IPS-18a (cell line): ENCODE results near the gene BACE1.

Source experiments
- H3K27ac ChIP-seq: one replicate; pipeline ENCODE4 v1.5.1; 2013; ENCODE audit warnings: low read length
- H3K27me3 ChIP-seq: one replicate; pipeline ENCODE4 v1.6.1; 2013; ENCODE audit warnings: mild to moderate bottlenecking, low read length; ENCODE audit not compliant: control insufficient read depth, insufficient read depth
- H3K36me3 ChIP-seq: one replicate; pipeline ENCODE4 v1.6.1; 2013; ENCODE audit warnings: low read depth, low read length; ENCODE audit not compliant: control insufficient read depth
- H3K4me1 ChIP-seq: one replicate; pipeline ENCODE4 v1.6.1; 2013; ENCODE audit warnings: low read depth, low read length; ENCODE audit not compliant: control insufficient read depth
- H3K4me3 ChIP-seq: one replicate; pipeline ENCODE4 v1.5.1; 2013; ENCODE audit warnings: low read length
- H3K9ac ChIP-seq: one replicate; pipeline ENCODE4 v1.6.1; 2013; ENCODE audit warnings: mild to moderate bottlenecking, low read length, moderate library complexity
- H3K9me3 ChIP-seq: one replicate; pipeline ENCODE4 v1.6.1; 2013; ENCODE audit warnings: low read depth, low read length; ENCODE audit not compliant: control insufficient read depth

Gene BACE1

DNA sequence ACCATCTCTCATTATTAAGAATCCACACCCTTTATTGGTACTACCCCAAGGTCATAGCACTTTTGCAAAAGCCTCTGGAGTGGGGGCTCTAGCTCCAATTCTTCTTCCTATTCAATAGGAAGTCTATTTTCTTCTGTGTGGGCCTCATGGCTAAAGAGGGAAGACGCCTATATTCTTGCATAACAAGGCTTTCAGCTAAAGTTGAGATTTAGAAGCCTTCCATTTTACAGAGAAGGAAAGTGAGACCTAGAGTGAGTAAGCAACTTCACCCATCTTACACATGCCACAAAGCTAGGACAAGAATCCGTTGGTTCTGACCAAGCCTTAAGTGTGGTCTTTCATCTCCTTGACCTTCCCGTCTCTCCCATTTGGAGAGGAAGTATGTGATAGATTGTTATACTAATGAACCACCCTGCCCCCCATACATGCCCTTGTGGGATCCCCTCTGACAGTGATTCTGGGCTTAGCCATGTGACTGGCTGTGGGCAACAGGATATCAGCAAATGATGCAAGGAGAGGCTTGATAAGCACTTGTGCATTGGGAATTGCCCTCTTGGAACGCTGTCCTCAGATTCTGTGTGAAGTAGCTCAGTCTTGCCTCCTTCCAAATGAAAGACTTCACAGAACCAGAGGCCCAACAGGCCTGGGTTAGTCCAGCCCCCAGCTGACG is 12.3 kb downstream of the BACE1 start:
- Histone ChIP-seq H3K4me3 (no peak overlapping the region), H3K4me1 (peaks cover 15% of the 10 kb centered on the region), H3K9me3 (no peaks in the 10 kb centered on the region), H3K27me3 (no peaks in the 10 kb centered on the region), H3K27ac (no peak overlapping the region), H3K36me3 (no peaks in the 10 kb centered on the region), H3K9ac (no peak overlapping the region)

- H3K4me1 ChIP-seq, result peaks cover 15% of the 10 kb centered on the region
- H3K27ac ChIP-seq, result no peak overlapping the region
- no peaks in the 10 kb centered on the region for H3K27me3 ChIP-seq
- H3K36me3 ChIP-seq, result no peaks in the 10 kb centered on the region
- no peak overlapping the region for H3K4me3 ChIP-seq
- no peak overlapping the region for H3K9ac ChIP-seq
- no peaks in the 10 kb centered on the region for H3K9me3 ChIP-seq
Measured at GRCh38 chr11:117303101-117303500, 13.0 kb downstream of the BACE1 start.

GRCh38 chr11:117302228-117302627 is 13.8 kb downstream of the BACE1 start:
- no peaks in the 10 kb centered on the region for H3K9me3 ChIP-seq
- no peak overlapping the region for H3K27ac ChIP-seq
- no peak overlapping the region for H3K4me3 ChIP-seq
- H3K27me3 ChIP-seq, result no peaks in the 10 kb centered on the region
- H3K36me3 ChIP-seq, result no peaks in the 10 kb centered on the region
- peaks cover 15% of the 10 kb centered on the region for H3K4me1 ChIP-seq
- no peak overlapping the region for H3K9ac ChIP-seq

- Histone ChIP-seq H3K4me1 (peaks cover 15% of the 10 kb centered on the region), H3K4me3 (no peak overlapping the region), H3K9me3 (no peaks in the 10 kb centered on the region), H3K27me3 (no peaks in the 10 kb centered on the region), H3K36me3 (no peaks in the 10 kb centered on the region), H3K27ac (no peak overlapping the region), H3K9ac (no peak overlapping the region)
Measured at GRCh38 chr11:117300773-117301172, 15.3 kb downstream of the BACE1 start.

DNA sequence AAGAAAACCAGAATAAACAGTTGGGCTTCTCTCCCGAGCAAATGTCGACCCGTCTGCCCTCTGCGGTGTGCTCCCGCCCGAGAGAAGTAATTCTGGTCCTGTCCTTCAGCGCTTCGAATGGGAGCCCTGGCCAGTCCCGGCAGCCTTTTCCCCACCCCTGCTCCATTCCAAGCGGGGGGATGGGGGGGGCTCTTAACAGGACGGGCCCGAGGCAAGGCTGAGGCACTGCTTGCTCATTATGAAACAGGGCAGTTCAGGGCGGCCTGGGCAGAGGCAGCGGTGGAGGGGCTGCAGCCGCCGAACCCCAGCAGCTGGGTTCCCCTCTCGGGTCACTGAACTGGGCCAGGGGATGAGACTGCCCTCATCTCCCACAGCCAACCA is 15.8 kb downstream of the BACE1 start:
- Histone ChIP-seq H3K27ac (no peak overlapping the region), H3K4me1 (peaks cover 15% of the 10 kb centered on the region), H3K4me3 (no peak overlapping the region), H3K27me3 (no peaks in the 10 kb centered on the region), H3K36me3 (no peaks in the 10 kb centered on the region), H3K9me3 (no peaks in the 10 kb centered on the region), H3K9ac (no peak overlapping the region)

DNA sequence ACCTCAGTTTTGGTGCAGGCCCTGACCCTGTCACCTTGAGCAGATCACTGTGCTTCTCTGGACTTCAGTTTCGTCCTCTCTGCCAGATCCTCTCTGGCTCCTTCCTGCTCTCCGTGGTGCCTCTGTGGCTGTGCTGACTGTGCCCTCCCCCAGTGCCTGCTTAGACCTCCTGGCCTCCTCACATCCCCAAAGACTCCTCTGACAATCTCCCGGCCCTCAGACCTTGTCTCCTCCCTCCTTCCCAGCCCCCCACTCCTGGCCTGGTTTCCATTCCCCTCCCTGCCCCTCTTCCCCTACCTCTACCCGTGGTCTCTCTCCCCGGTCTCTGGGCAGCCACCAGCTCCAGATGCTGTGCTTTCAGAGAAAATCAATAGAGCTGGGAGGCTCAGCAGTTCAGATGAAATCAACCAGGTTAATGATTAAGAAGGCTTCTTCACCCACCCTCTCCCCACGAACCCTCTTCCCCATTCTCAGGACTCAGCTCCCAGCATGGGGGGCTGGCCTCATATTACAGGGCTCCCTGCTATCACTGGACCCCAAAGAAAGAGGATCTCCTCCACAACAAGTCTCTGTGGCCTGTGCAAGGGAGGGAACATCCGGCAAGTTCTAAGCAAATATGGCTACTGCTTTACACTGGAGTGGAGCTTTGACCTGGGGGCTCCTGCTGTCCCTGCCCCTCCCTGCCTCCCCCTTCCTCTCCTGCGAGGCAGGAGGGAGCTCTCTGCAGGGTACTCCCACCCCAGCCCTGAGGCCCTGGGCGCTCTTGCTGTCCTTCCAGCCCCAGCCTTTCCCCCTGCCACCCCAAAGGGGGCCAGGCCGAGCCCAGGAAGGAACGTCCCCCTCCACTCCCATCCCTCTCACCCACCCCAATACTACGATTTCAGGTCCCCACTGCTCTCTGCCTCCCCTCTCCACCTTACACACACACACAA is 16.4 kb downstream of the BACE1 start:
- Histone ChIP-seq H3K27me3 (no peaks in the 10 kb centered on the region), H3K4me1 (peaks cover 15% of the 10 kb centered on the region), H3K36me3 (no peaks in the 10 kb centered on the region), H3K9me3 (no peaks in the 10 kb centered on the region), H3K27ac (no peak overlapping the region), H3K4me3 (no peak overlapping the region), H3K9ac (no peak overlapping the region)

GRCh38 chr11:117298195-117298594 is 17.9 kb downstream of the BACE1 start:
- H3K27ac ChIP-seq, result no peak overlapping the region
- no peak overlapping the region for H3K9ac ChIP-seq
- no peak overlapping the region for H3K4me3 ChIP-seq
- no peaks in the 10 kb centered on the region for H3K36me3 ChIP-seq
- H3K27me3 ChIP-seq, result no peaks in the 10 kb centered on the region
- H3K9me3 ChIP-seq, result no peaks in the 10 kb centered on the region
- H3K4me1 ChIP-seq, result peaks cover 15% of the 10 kb centered on the region

DNA sequence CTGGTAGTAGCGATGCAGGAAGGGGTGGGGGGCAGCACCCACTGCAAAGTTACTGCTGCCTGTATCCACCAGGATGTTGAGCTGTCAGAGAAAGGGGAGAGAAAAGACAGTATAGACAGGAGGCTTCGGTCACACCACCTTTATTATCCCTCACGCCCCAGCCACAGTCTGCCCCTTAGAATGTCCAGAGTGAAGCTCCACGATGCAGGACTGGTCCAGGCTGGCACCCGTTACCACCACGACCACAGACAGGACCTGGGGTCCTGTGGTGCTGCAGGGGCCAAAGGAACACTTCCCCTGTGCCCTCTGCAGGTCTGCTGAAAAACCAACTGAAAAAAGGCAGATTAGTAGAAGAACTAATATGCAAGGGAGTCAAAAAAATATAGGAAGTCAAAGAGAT is 19.2 kb downstream of the BACE1 start:
- Histone ChIP-seq H3K4me3 (no peak overlapping the region), H3K27me3 (no peaks in the 10 kb centered on the region), H3K4me1 (peaks cover 15% of the 10 kb centered on the region), H3K9me3 (no peaks in the 10 kb centered on the region), H3K9ac (no peak overlapping the region), H3K36me3 (no peaks in the 10 kb centered on the region), H3K27ac (no peak overlapping the region)

DNA sequence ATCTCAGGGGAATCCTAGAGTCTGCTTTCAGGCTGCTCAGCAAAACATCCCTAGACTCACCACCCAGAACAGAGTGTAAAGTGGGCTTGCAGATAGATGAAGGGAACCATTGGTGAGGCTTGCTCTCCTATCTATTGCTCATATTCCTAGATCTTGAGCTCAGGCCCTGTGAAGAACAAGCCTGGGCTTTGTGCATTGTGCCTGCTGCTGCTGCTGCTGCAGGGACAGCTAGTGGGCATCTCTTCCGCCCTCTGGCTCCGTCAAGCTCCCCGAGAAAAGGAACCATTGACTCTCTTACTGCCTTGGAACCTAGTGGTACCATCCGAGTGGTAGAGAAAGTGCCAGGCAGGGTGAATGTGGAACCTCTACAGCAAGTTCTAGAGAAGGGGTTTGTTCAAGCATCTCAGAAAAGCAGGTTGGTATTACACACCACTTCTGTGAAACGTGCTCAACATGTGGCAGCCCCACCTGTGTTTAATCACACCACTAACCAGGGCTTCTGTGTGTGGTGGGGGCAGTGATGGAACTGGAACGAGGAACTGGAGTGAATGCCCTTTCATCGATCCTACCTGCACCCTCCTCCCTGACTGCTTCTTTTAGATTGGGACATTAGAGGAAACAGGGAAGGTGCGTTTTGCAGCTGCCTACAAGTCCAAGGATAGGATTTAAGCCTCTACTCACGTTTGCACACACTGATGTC is 20.5 kb downstream of the BACE1 start:
- peaks cover 15% of the 10 kb centered on the region for H3K4me1 ChIP-seq
- no peak overlapping the region for H3K4me3 ChIP-seq
- no peaks in the 10 kb centered on the region for H3K27me3 ChIP-seq
- no peaks in the 10 kb centered on the region for H3K36me3 ChIP-seq
- H3K9me3 ChIP-seq, result no peaks in the 10 kb centered on the region
- no peak overlapping the region for H3K9ac ChIP-seq
- H3K27ac ChIP-seq, result no peak overlapping the region

DNA sequence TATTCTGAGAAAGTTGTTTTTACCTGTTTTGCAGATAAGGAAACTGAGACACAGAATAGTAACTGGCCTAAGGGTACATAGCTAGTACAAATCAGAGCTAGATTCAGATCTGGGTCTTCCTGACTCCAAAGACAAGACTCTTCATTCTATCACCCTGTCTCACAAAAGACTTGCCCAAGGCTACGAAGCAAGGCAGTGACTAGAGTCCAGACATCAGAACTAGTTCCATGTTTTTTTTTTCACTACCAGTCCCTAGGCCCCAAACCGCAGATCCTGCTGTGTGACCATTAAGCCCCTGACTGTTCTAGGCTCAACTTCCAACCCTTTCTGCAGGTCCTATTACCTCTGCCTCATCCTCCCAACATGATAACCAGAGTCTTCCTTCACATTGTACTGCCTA is 23.4 kb downstream of the BACE1 start:
- no peaks in the 10 kb centered on the region for H3K9me3 ChIP-seq
- no peak overlapping the region for H3K4me3 ChIP-seq
- no peak overlapping the region for H3K9ac ChIP-seq
- H3K4me1 ChIP-seq, result no peaks in the 10 kb centered on the region
- no peaks in the 10 kb centered on the region for H3K27me3 ChIP-seq
- no peak overlapping the region for H3K27ac ChIP-seq
- peaks cover 20% of the 10 kb centered on the region for H3K36me3 ChIP-seq

DNA sequence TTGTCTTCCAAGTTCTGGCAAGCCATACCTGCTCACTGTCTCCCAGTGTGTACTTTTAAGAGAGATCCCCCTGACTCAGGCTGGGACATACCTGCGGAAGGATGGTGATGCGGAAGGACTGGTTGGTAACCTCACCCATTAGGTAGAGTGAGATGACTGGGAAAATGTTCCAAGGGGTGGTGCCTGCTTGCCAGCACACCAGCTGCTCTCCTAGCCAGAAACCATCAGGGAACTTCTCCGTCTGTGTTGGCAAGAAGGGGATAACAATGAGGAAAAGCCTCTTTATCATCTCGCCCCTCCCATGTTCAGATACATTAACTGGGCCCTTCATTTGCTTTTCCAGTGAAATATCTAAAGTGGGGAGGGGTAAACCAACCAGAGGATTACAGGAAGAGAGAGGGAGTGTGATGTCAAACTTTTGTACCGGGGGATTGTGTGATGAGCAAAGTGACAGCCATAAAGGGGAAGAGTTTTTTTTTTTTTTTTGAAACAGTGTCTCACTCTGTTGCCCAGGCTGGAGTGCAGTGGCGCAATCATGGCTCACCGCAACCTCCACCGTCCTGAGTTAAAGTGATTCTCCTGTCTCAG is 25.2 kb downstream of the BACE1 start, which contains the start of gene BACE1-AS:
TSS of gene BACE1-AS (plus strand) at position 538 of the 588 bp plus-strand sequence.
- Histone ChIP-seq H3K9ac (no peak within 1 kb of the TSS), H3K4me3 (no peak within 1 kb of the TSS), H3K9me3 (no peaks in the 10 kb centered on the region), H3K36me3 (peaks cover 22% of the 10 kb centered on the region), H3K27ac (no peak within 1 kb of the TSS), H3K4me1 (no peaks in the 10 kb centered on the region), H3K27me3 (no peaks in the 10 kb centered on the region)
